Epithelial cell of proximal tubule (primary cell): ENCODE measurements around the gene GABRA4. TPM values are rescaled to one million over a fixed set of nuclear protein-coding genes. Genes with fewer than 3 reads are reported as not detected.

Experiments
- DNase-seq: peaks from one replicate; pipeline ENCODE4 v3.0.0-alpha.2; 2011; ENCODE audit warnings: low read depth
- H3K4me3 ChIP-seq: 2 replicates; pipeline ENCODE4 v1.5.1; 2011; ENCODE audit warnings: low read depth, mild to moderate bottlenecking, low read length
- CTCF ChIP-seq: conservative IDR thresholded peaks from 2 replicates; pipeline ENCODE4 v1.5.1; 2012; ENCODE audit warnings: low read depth, mild to moderate bottlenecking, low read length
- total RNA-seq: library from RNA; depleted of rRNA; stranded (reverse); fragments of >200 nt; gene quantifications from 2 replicates; pipeline ENCODE4 v1.2.3, GENCODE V29; 2015

The GABRA4 gene
- total RNA-seq, 1 donor from 2014 or later, result not detected

DNA sequence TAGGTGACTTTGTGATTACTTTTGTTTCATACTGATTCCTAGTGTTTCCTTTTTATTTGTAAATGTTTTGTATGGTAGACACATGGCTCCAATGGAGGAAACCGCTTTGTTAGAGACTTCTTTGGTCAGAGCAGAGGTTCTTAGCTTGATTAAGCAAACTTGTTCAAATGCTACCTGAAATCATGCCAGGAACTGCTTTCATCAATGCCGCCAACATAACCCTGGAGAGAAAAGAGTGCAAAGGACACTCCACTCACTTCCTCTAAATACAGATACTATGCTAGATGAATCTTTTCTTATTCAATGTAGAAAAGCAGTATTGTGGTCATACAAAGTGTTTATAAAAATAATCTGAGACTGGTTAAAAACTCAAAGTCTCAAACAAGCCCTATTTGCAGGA lies 58.7 kb downstream of the GABRA4 start:
- no peak for DNase-seq
- TF ChIP-seq CTCF, result no peak
- H3K4me3 ChIP-seq, result no peak overlapping the region

- H3K4me3 ChIP-seq, result no peak overlapping the region
- no peak for DNase-seq
Measured at GRCh38 chr4:46933686-46934085, 59.7 kb downstream of the GABRA4 start.

GRCh38 chr4:46931981-46932380 lies 61.4 kb downstream of the GABRA4 start:
- no peak for DNase-seq
- TF ChIP-seq CTCF, result peak; percentile 81
- no peak overlapping the region for H3K4me3 ChIP-seq

More at GRCh38 chr4:46933686-46934085, 59.7 kb downstream of the GABRA4 start:
- TF ChIP-seq CTCF, result no peak

DNA sequence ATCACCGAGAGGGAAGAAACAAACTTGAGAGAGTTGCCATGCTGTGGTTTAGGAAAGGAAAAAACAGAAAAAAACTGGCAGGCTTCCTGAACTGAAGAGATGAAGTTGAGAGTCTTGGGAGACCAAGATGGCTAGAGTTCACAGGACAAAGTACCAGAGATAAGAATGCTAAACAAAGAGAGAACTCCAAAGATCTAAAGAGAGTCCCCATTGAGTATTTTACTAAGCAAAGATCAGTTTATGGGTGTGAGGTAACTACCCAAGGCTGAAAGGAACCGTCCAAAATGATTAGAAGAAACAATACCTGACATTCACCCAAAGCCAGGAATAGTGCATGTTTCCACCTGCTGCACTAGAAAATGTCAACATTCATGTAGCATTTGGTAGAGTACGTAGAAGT lies 62.5 kb downstream of the GABRA4 start:
- no peak for DNase-seq
- TF ChIP-seq CTCF, result no peak
- H3K4me3 ChIP-seq, result no peak overlapping the region

- no peak for DNase-seq
- TF ChIP-seq CTCF, result no peak
- no peak overlapping the region for H3K4me3 ChIP-seq
Measured at GRCh38 chr4:46927201-46927600, 66.2 kb downstream of the GABRA4 start.

GRCh38 chr4:46924789-46925529 lies 68.4 kb downstream of the GABRA4 start:
- no peak overlapping the region for H3K4me3 ChIP-seq
- DNase-seq, result no peak
- TF ChIP-seq CTCF, result no peak

- no peak for DNase-seq
- no peak for TF ChIP-seq CTCF
- no peak overlapping the region for H3K4me3 ChIP-seq
Measured at GRCh38 chr4:46922205-46922604, 71.2 kb downstream of the GABRA4 start.
